H1 (cell line): ENCODE results near the gene LECT2. TPM values are rescaled to one million over a fixed set of nuclear protein-coding genes. Genes with fewer than 3 reads are reported as not detected.

Experiments used
- BRCA1 ChIP-seq: IDR thresholded peaks from 2 replicates; pipeline ENCODE4 v1.6.1; 2012; ENCODE audit warnings: low read depth, low read length, improper control_type of control experiment
- EZH2 ChIP-seq: fragments of 200-600 bp; sonication (generic); IDR thresholded peaks from 2 replicates; pipeline ENCODE4 v1.7.1; 2012; ENCODE audit warnings: low read depth, mild to moderate bottlenecking, moderate library complexity, low read length, inconsistent platforms; ENCODE audit not compliant: severe bottlenecking
- KDM1A ChIP-seq: fragments of 200-600, 300-600 bp; sonication (generic); IDR thresholded peaks from 2 replicates; pipeline ENCODE4 v1.7.1; 2016; ENCODE audit warnings: mild to moderate bottlenecking, low read length, borderline replicate concordance
- SIX5 ChIP-seq: IDR thresholded peaks from 2 replicates; pipeline ENCODE4 v1.6.1; 2011; ENCODE audit warnings: mild to moderate bottlenecking, low read depth, low read length
- polyA plus RNA-seq, 7 experiments: library from polyadenylated mRNA; depleted of rRNA in 3 of 7; stranded (reverse) in 5 of 7; unstranded in 2 of 7; fragments of >200 nt in 5 of 7; fragments of 200-250 nt in 2 of 7; gene quantifications; 1 replicate in 5 of 7; 2 replicates in 1 of 7; 4 replicates in 1 of 7; pipeline versions ENCODE4 v1.2.1 to v1.2.3, GENCODE V29; 2011 to 2013; ENCODE audit warnings: missing spikeins in 2 of 7, mixed read lengths in 2 of 7
- total RNA-seq: library from RNA; stranded (reverse); fragmentation: NEBNext Ultra II Directional; extraction: Animal tissue kit (Norgen Biotek cat#: 25700); gene quantifications from 2 replicates; pipeline ENCODE4 v1.2.1, GENCODE V29; 2021

The LECT2 gene
- total and polyA plus RNA-seq, 2 of the 8 experiments (the other 6 are each of a cell fraction or from before 2014, with no cell fraction given): not detected

- TF ChIP-seq EZH2: no peak
- TF ChIP-seq SIX5: no peak
- no peak for TF ChIP-seq KDM1A
- no peak for TF ChIP-seq BRCA1
Observed at GRCh38 chr5:135942202-135942771, 12.5 kb downstream of the LECT2 start (continued).
